Measurements from ENCODE around the gene MARCHF5. TPM values are rescaled to one million over a fixed set of nuclear protein-coding genes. Genes with fewer than 3 reads are reported as not detected.

Gene MARCHF5
- total and polyA plus RNA-seq, 2 of the 8 experiments (the other 6 are each of a cell fraction or from before 2014, with no cell fraction given) = 8.7 to 26.8 TPM

GRCh38 chr10:92363498-92363897, 72.5 kb downstream of the MARCHF5 start:
- FAIRE-seq = no peak
- H3K4me1 ChIP-seq (replicated peaks in 1 of 4; ENCODE audit: control insufficient read depth in 3 of 4, insufficient read depth in 4 of 4, low read length in 3 of 4) = no peaks in the 10 kb centered on the region
- no peak overlapping the region for H4K8ac ChIP-seq (ENCODE audit: extremely low read depth, insufficient read depth, low read length)
- no peak overlapping the region for H2AFZ ChIP-seq (ENCODE audit: low read length)
- no peaks in the 10 kb centered on the region for H3K27me3 ChIP-seq (replicated peaks in 1 of 4; ENCODE audit: control insufficient read depth in 3 of 4, extremely low read depth in 1 of 4, insufficient read depth in 3 of 4, low read length in 3 of 4)
- ChIA-PET POLR2A (ENCODE audit: partially characterized antibody) (no interaction called here), CTCF (ENCODE audit: partially characterized antibody) (no interaction called here)
- H3K79me1 ChIP-seq (ENCODE audit: low read depth, low read length) = no peaks in the 10 kb centered on the region
- no peak overlapping the region for H3K27ac ChIP-seq (ENCODE audit: low read depth, low read length)
- no peak overlapping the region for H2BK20ac ChIP-seq (ENCODE audit: low read length)
- no peaks in the 10 kb centered on the region for H3K79me2 ChIP-seq (ENCODE audit: control insufficient read depth in 1 of 2, insufficient read depth in 2 of 2, low read length in 2 of 2)
- H4K5ac ChIP-seq (ENCODE audit: insufficient read length, low read depth, low read length) = no peak overlapping the region
- WGBS, 2 experiments (ENCODE audit: extremely low coverage in 1 of 2, insufficient coverage in 1 of 2, insufficient read length in 1 of 2, insufficient replicate concordance in 2 of 2, low coverage in 1 of 2, low lambda C conversion rate in 2 of 2, missing lambda C conversion rate in 1 of 2) = 88% methylated on average over 4 of the region's 4 CpGs; no CpG with 5 or more reads in 1 of the 2 experiments
- no peak overlapping the region for H2BK120ac ChIP-seq (replicated peaks; ENCODE audit: low read depth, low read length)
- H4K91ac ChIP-seq (replicated peaks; ENCODE audit: insufficient read length, low read length) = no peak overlapping the region
- no peak overlapping the region for H3K56ac ChIP-seq (replicated peaks; ENCODE audit: insufficient read length, low read depth, low read length)
- no peak overlapping the region for H3K9ac ChIP-seq (replicated peaks in 1 of 4; ENCODE audit: extremely low read depth in 1 of 4, low read depth in 3 of 4, low read length in 3 of 4)
- H3K36me3 ChIP-seq (ENCODE audit: control insufficient read depth in 2 of 4, insufficient read depth in 4 of 4, low read length in 3 of 4) = no peaks in the 10 kb centered on the region
- no peak overlapping the region for H2BK15ac ChIP-seq (ENCODE audit: low read length)
- no peak overlapping the region for H3K4me2 ChIP-seq (ENCODE audit: insufficient read depth in 1 of 2, low read depth in 2 of 2, low read length in 2 of 2)
- no peak overlapping the region for H2BK5ac ChIP-seq (ENCODE audit: low read depth, low read length)
- no peak overlapping the region for H3K4me3 ChIP-seq (ENCODE audit: extremely low read depth in 1 of 4, insufficient read depth in 2 of 4, low read depth in 3 of 4, low read length in 4 of 4)
- DNase-seq (ENCODE audit: low read depth in 1 of 2, low spot score in 2 of 2) = no peak
- no peaks in the 10 kb centered on the region for H3K23me2 ChIP-seq (ENCODE audit: low read depth, low read length)
- H4K20me1 ChIP-seq (replicated peaks in 1 of 2; ENCODE audit: control insufficient read depth in 1 of 2, insufficient read depth in 2 of 2, low read length in 2 of 2) = no peaks in the 10 kb centered on the region
- no peak overlapping the region for H3K23ac ChIP-seq (ENCODE audit: insufficient read length)
- H3K9me3 ChIP-seq (ENCODE audit: insufficient read depth in 2 of 2, low read depth in 1 of 2, low read length in 1 of 2) = no peaks in the 10 kb centered on the region
- no peak overlapping the region for H3K4ac ChIP-seq (replicated peaks; ENCODE audit: insufficient read length, low read depth, low read length)
- H2BK12ac ChIP-seq (ENCODE audit: low read depth, low read length) = no peak overlapping the region
- H3K18ac ChIP-seq (ENCODE audit: extremely low read depth, low read length) = no peak overlapping the region
- no peak overlapping the region for H3K14ac ChIP-seq (ENCODE audit: insufficient read length)
- H2AK5ac ChIP-seq (ENCODE audit: low read depth, low read length) = no peak overlapping the region
- no peak for TF ChIP-seq BRCA1 (IDR thresholded peaks at IDR 0.05; ENCODE audit: low read depth, low read length)
- TF ChIP-seq KDM4A (IDR thresholded peaks at IDR 0.05; ENCODE audit: low read depth, low read length, severe bottlenecking) = no peak
- no peak for TF ChIP-seq TAF1 (IDR thresholded peaks at IDR 0.05; ENCODE audit: low read depth, low read length)
- no peak for TF ChIP-seq MAX (IDR thresholded peaks at IDR 0.05)
- no peak for TF ChIP-seq CBX8 (IDR thresholded peaks at IDR 0.05; ENCODE audit: borderline replicate concordance, low read depth, low read length)
- TF ChIP-seq CHD2 (IDR thresholded peaks at IDR 0.05; ENCODE audit: low read length) = no peak
- no peak for TF ChIP-seq KDM5A (IDR thresholded peaks at IDR 0.05; ENCODE audit: low read length)
- no peak for TF ChIP-seq RBBP5 (IDR thresholded peaks at IDR 0.05; ENCODE audit: borderline replicate concordance, low read depth, low read length)
- no peak for TF ChIP-seq ATF3 (IDR thresholded peaks at IDR 0.05; ENCODE audit: insufficient read depth, low read depth, low read length)
- TF ChIP-seq SP2 (IDR thresholded peaks at IDR 0.05; ENCODE audit: low read length) = no peak
- TF ChIP-seq TAF7 (optimal IDR thresholded peaks at IDR 0.05; ENCODE audit: borderline replicate concordance, low read depth, low read length) = no peak
- no peak for TF ChIP-seq CBX5 (IDR thresholded peaks at IDR 0.05; ENCODE audit: low read depth, low read length)

All from H1 (cell line).